ENCODE data around the gene ANKRD12.

The ANKRD12 gene

DNA sequence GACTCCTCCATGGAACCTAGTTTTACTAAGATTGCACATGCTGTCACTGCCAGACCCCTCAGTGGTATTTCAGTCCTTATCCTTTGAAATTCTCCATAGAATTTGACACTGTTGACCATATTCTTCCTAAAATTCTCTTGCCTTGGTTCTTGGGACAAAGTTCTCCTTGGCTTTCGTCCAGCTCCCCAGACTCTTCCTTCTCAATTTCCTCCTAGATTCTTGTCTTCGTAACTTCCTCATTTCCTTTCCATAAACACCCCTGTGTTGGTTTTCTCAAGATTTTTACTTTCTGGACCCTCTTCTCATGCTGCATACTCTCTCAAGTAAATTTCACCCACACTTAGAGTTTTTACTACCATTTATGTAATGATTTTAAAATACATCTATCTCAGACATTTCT, 101.4 kb downstream of the ANKRD12 start:
- Mint-ChIP-seq H3K9me3 (peaks cover 8% of the 10 kb centered on the region), H3K4me3 (no peak overlapping the region), H3K36me3 (ENCODE audit: low read depth) (peaks cover 58% of the 10 kb centered on the region), H3K4me1 (no peaks in the 10 kb centered on the region), H3K27ac (no peak overlapping the region), H3K27me3 (ENCODE audit: low read depth, poor library complexity) (no peaks in the 10 kb centered on the region)
- DNase-seq = no peak
- TF ChIP-seq, protein P1, sequence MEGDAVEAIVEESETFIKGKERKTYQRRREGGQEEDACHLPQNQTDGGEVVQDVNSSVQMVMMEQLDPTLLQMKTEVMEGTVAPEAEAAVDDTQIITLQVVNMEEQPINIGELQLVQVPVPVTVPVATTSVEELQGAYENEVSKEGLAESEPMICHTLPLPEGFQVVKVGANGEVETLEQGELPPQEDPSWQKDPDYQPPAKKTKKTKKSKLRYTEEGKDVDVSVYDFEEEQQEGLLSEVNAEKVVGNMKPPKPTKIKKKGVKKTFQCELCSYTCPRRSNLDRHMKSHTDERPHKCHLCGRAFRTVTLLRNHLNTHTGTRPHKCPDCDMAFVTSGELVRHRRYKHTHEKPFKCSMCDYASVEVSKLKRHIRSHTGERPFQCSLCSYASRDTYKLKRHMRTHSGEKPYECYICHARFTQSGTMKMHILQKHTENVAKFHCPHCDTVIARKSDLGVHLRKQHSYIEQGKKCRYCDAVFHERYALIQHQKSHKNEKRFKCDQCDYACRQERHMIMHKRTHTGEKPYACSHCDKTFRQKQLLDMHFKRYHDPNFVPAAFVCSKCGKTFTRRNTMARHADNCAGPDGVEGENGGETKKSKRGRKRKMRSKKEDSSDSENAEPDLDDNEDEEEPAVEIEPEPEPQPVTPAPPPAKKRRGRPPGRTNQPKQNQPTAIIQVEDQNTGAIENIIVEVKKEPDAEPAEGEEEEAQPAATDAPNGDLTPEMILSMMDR (IDR thresholded peaks at IDR 0.05) = no peak

DNA sequence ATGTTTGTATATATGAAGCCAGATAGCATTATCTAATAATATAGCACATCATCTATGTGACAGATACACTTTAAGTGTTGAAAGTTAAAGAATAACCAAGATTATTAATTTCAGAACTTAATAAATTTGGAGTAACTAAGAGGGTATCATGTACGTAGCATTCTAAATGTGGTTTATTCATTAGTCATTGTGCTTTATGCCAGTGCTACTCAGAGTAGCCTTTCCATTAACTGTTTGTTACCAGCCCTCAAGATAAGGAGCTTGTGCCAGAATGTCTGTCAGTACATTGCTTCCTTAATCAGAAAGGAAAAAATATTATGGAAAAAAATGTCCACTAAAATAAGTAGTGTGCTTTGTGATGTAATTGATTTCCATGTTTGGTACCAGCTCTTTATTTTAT, 103.1 kb downstream of the ANKRD12 start:
- H3K4me1 Mint-ChIP-seq = no peaks in the 10 kb centered on the region

DNA sequence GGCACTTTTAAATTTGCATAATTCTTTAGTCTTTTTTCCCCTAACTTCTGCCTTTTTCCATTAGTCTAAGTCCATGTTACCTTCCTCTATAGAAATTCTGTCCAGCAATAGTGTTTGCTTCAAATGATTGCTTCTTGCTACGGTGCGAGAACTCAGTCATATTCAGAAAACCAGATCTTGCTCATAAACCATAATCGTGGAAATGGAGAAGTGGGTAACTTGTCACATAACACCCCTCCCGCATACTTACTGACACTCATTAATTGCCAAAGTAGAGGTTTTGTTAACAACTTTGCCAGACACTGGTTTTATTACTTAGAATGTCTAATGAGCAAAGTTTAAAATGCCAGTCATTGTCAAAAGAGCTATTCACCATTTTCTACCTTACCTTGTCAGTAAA, 103.7 kb downstream of the ANKRD12 start:
- no peak for DNase-seq
- Mint-ChIP-seq H3K9me3 (no peaks in the 10 kb centered on the region), H3K27me3 (ENCODE audit: low read depth, poor library complexity) (no peaks in the 10 kb centered on the region), H3K27ac (no peak overlapping the region), H3K36me3 (ENCODE audit: low read depth) (peaks cover 54% of the 10 kb centered on the region), H3K4me3 (no peak overlapping the region), H3K4me1 (no peaks in the 10 kb centered on the region)
- TF ChIP-seq, protein P1 (IDR thresholded peaks at IDR 0.05) = no peak

More for the DNA sequence above, 103.1 kb downstream of the ANKRD12 start:
- peaks cover 58% of the 10 kb centered on the region for H3K36me3 Mint-ChIP-seq (ENCODE audit: low read depth)
- H3K4me3 Mint-ChIP-seq = no peak overlapping the region
- no peak overlapping the region for H3K27ac Mint-ChIP-seq
- DNase-seq = no peak
- no peaks in the 10 kb centered on the region for H3K27me3 Mint-ChIP-seq (ENCODE audit: low read depth, poor library complexity)
- TF ChIP-seq, protein P1 (IDR thresholded peaks at IDR 0.05) = no peak
- H3K9me3 Mint-ChIP-seq = no peaks in the 10 kb centered on the region

DNA sequence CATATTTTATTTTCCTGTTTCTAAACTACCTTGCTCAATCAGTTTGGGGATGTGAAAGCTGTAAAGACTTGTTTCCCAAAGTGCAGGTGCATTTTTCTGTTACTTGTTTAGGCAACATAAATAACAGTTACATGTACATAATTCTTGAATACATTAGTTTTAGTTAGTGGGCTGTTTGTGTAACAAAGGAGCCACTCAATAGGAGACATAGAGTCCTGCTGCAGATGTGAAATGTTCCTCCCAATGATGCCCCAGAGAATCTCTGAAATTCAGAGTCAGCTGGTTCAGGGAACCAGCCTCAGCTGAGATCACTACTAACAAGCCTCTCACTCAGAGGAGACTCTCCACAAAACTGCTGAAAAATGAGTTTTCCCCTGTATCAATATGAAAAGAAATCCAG, 106.4 kb downstream of the ANKRD12 start:
- no peak for DNase-seq
- Mint-ChIP-seq H3K27me3 (ENCODE audit: low read depth, poor library complexity) (no peaks in the 10 kb centered on the region), H3K9me3 (no peaks in the 10 kb centered on the region), H3K4me3 (no peak overlapping the region), H3K4me1 (no peaks in the 10 kb centered on the region), H3K27ac (peak overlapping the region; percentile 89), H3K36me3 (ENCODE audit: low read depth) (peaks cover 47% of the 10 kb centered on the region)
- TF ChIP-seq, protein P1 (IDR thresholded peaks at IDR 0.05) = no peak

DNA sequence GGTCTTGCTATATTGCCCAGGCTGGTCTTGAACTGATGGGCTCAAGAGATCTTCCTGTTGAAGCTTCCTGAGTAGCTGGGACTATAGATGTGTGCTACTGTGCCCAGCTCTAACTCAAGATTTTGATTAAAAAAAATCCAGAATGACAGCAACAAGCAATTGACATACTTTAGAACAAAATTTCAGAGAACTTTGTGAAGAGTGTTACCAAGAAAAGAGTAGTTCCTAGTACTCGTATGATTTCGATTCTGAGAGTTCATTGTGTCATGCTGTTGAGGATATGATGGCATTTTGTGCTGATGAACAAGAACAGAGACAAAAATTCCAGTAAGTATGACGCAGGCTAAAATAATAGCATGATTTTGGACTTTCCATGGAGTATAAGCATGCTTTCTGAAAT, 107.8 kb downstream of the ANKRD12 start:
- Mint-ChIP-seq H3K27me3 (ENCODE audit: low read depth, poor library complexity) (no peaks in the 10 kb centered on the region), H3K9me3 (no peaks in the 10 kb centered on the region), H3K27ac (no peak overlapping the region), H3K4me1 (no peaks in the 10 kb centered on the region), H3K36me3 (ENCODE audit: low read depth) (peaks cover 49% of the 10 kb centered on the region), H3K4me3 (no peak overlapping the region)
- TF ChIP-seq, protein P1 (IDR thresholded peaks at IDR 0.05) = no peak
- no peak for DNase-seq

DNA sequence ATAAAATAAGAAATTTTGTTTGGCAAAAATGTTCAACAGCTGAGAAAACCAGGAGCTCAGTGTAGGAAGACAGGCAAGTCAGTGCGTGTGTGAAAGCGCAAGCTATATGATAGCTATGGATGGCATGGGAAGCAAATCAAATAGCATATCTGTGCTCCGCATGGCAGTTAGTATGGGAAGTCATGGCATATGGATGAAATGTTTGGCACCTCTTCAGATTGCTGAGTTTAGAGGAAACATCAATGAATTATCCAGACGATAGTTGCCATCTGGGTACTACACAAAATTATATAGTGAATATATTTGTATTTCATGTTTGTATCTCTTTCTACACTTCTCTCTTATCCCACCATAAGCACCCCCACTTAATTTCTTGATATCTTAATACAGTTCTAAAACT, 112.1 kb downstream of the ANKRD12 start:
- Mint-ChIP-seq H3K9me3 (peaks cover 9% of the 10 kb centered on the region), H3K36me3 (ENCODE audit: low read depth) (peaks cover 68% of the 10 kb centered on the region), H3K4me3 (no peak overlapping the region), H3K27ac (no peak overlapping the region), H3K4me1 (no peaks in the 10 kb centered on the region), H3K27me3 (ENCODE audit: low read depth, poor library complexity) (no peaks in the 10 kb centered on the region)
- DNase-seq = no peak
- TF ChIP-seq, protein P1 (IDR thresholded peaks at IDR 0.05) = no peak
